ENCODE measurements around the gene PPP1R13B. TPM values are rescaled to one million over a fixed set of nuclear protein-coding genes. Genes with fewer than 3 reads are reported as not detected.
"Not testable (repeated sequence)": the region's sequence is repeated elsewhere in the genome, so short reads cannot be mapped to it uniquely, and the experiment has no call there.

PPP1R13B gene
- total RNA-seq, 4 donors from 2014 or later, result 12.7 to 25.0 (median 20.6) TPM

- Histone ChIP-seq H3K4me1 (no peaks in the 10 kb centered on the region), H3K27me3 (no peaks in the 10 kb centered on the region), H3K36me3 (peaks cover 0 to 86% (median 0%) of the 10 kb centered on the region in 3 donors), H3K9me3 (no peaks in the 10 kb centered on the region), H3K27ac (no peak overlapping the region), H3K4me3 (no peak overlapping the region)
- WGBS, 2 donors, result 55 to 90% methylated on average over 2 of the region's 2 CpGs
- DNase-seq, result no peak
- no peak for TF ChIP-seq POLR2A (IDR thresholded peaks at IDR 0.05)
- no peak for TF ChIP-seq CTCF (IDR thresholded peaks at IDR 0.05)
- intact Hi-C loops (cut with DNase I), result no loop called here
Observed at GRCh38 chr14:103782376-103782775, 65.0 kb downstream of the PPP1R13B start.

- H3K4me3 ChIP-seq; H3K4me1 ChIP-seq; H3K9me3 ChIP-seq; DNase-seq; H3K27me3 ChIP-seq; intact Hi-C loops (cut with DNase I); H3K27ac ChIP-seq: not testable (repeated sequence)
- WGBS, 2 donors, result 87 to 91% methylated on average over 6 of the region's 6 CpGs
- peaks cover 0 to 91% (median 0%) of the 10 kb centered on the region in 3 donors for H3K36me3 ChIP-seq
Observed at GRCh38 chr14:103776319-103776718, 71.1 kb downstream of the PPP1R13B start.

- no peak for DNase-seq
- Histone ChIP-seq H3K27ac (no peak overlapping the region), H3K4me3 (no peak overlapping the region), H3K27me3 (no peaks in the 10 kb centered on the region), H3K9me3 (no peaks in the 10 kb centered on the region), H3K4me1 (no peaks in the 10 kb centered on the region), H3K36me3 (peaks cover 0 to 89% (median 0%) of the 10 kb centered on the region in 3 donors)
- 80 to 96% methylated on average over 6 to 7 of the region's 7 CpGs for WGBS, 2 donors
- intact Hi-C loops (cut with DNase I), result no loop called here
- TF ChIP-seq POLR2A (IDR thresholded peaks at IDR 0.05), result no peak
- no peak for TF ChIP-seq CTCF (IDR thresholded peaks at IDR 0.05)
Observed at GRCh38 chr14:103775506-103775905, 71.9 kb downstream of the PPP1R13B start.

GRCh38 chr14:103773521-103773920 lies 73.9 kb downstream of the PPP1R13B start:
- Histone ChIP-seq H3K27ac (no peak overlapping the region), H3K4me1 (no peaks in the 10 kb centered on the region), H3K4me3 (no peak overlapping the region), H3K27me3 (no peaks in the 10 kb centered on the region), H3K9me3 (no peaks in the 10 kb centered on the region), H3K36me3 (peaks cover 0 to 80% (median 0%) of the 10 kb centered on the region in 3 donors)
- no peak for DNase-seq
- no peak for TF ChIP-seq CTCF (IDR thresholded peaks at IDR 0.05)
- TF ChIP-seq POLR2A (IDR thresholded peaks at IDR 0.05), result no peak
- WGBS, 2 donors, result 77 to 93% methylated on average over 2 of the region's 2 CpGs
- intact Hi-C loops (cut with DNase I), result no loop called here

- TF ChIP-seq POLR2A (IDR thresholded peaks at IDR 0.05) (no peak), CTCF (IDR thresholded peaks at IDR 0.05) (no peak)
- Histone ChIP-seq H3K9me3 (no peaks in the 10 kb centered on the region), H3K36me3 (peaks cover 0 to 67% (median 0%) of the 10 kb centered on the region in 3 donors), H3K4me1 (no peaks in the 10 kb centered on the region), H3K27ac (no peak overlapping the region), H3K27me3 (no peaks in the 10 kb centered on the region), H3K4me3 (no peak overlapping the region)
- intact Hi-C loops (cut with DNase I), result no loop called here
- 38 to 58% methylated on average over 1 of the region's 1 CpG for WGBS, 2 donors
- DNase-seq, result no peak
Observed at GRCh38 chr14:103772078-103772712, 75.2 kb downstream of the PPP1R13B start.

GRCh38 chr14:103770902-103771301 lies 76.5 kb downstream of the PPP1R13B start:
- intact Hi-C loops (cut with DNase I), result no loop called here

More at GRCh38 chr14:103770902-103771301, 76.5 kb downstream of the PPP1R13B start:
- H3K36me3 ChIP-seq, result peaks cover 0 to 61% (median 0%) of the 10 kb centered on the region in 3 donors
- H3K9me3 ChIP-seq, result no peaks in the 10 kb centered on the region
- no peak overlapping the region for H3K4me3 ChIP-seq
- H3K27me3 ChIP-seq, result no peaks in the 10 kb centered on the region
- no peak overlapping the region for H3K27ac ChIP-seq
- 69 to 72% methylated on average over 2 of the region's 4 CpGs for WGBS, 2 donors
- TF ChIP-seq CTCF (IDR thresholded peaks at IDR 0.05), result no peak
- TF ChIP-seq POLR2A (IDR thresholded peaks at IDR 0.05), result no peak
- no peaks in the 10 kb centered on the region for H3K4me1 ChIP-seq
- no peak for DNase-seq

All from esophagus squamous epithelium (tissue), 5 donors.